NT2/D1 (cell line): Measurements from ENCODE around the gene SLC2A3.
"Not testable (repeated sequence)": the region's sequence is repeated elsewhere in the genome, so short reads cannot be mapped to it uniquely, and the experiment has no call there.

ENCODE experiments used
- SUZ12 ChIP-seq: IDR thresholded peaks from 2 replicates; pipeline ENCODE4 v1.6.1; 2011; ENCODE audit not compliant: insufficient read length, insufficient read depth; ENCODE audit errors: extremely low read depth
- ZNF274 ChIP-seq: IDR thresholded peaks from 2 replicates; pipeline ENCODE4 v1.6.1; 2011; ENCODE audit warnings: mild to moderate bottlenecking, low read depth, low read length

DNA sequence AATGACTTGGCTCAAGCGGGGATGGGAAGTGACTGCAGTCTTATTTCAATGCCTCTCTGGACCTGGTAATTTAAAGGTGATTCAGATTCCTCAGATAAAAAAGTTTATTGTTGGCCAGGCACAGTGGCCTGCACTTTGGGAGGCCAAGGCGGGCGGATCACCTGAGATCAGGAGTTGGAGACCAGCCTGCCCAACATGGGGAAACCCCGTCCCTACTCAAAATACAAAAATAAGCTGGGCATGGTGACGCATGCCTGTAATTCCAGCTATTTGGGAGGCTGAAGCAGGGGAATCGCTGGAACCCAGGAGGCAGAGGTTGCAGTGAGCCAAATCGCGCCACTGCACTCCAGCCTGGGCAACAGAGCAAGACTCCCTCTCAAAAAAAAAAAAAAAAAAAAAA lies 8.8 kb upstream of the SLC2A3 start:
- TF ChIP-seq ZNF274, SUZ12: not testable (repeated sequence)
